Stimulated activated CD8-positive, alpha-beta memory T cell treated with anti-CD3 and anti-CD28 coated beads, Interleukin-15, amount 100 ng/mL, for 4 hours (primary cell): Measurements from ENCODE around the gene FFAR4.

ENCODE experiments used
- DNase-seq, 2 donors: peaks; one replicate each; pipeline ENCODE4 v3.0.0-alpha.2; 2020; ENCODE audit warnings: low read depth in 2 of 2

FFAR4 gene

GRCh38 chr10:93572606-93573005, 6.1 kb downstream of the FFAR4 start:
- no peak for DNase-seq

- DNase-seq: no peak
Observed at GRCh38 chr10:93573051-93573909, 6.8 kb downstream of the FFAR4 start.

- DNase-seq: no peak
Observed at GRCh38 chr10:93573924-93574323, 7.5 kb downstream of the FFAR4 start.

- DNase-seq: no peak
Observed at GRCh38 chr10:93576888-93577287, 10.4 kb downstream of the FFAR4 start.

- no peak for DNase-seq
Observed at GRCh38 chr10:93577565-93577964, 11.1 kb downstream of the FFAR4 start.

GRCh38 chr10:93579089-93579488, 12.6 kb downstream of the FFAR4 start:
- DNase-seq: no peak

GRCh38 chr10:93579985-93580711, 13.7 kb downstream of the FFAR4 start:
- no peak for DNase-seq

- no peak for DNase-seq
Observed at GRCh38 chr10:93580828-93581227, 14.4 kb downstream of the FFAR4 start.

GRCh38 chr10:93584445-93584844, 18.0 kb downstream of the FFAR4 start:
- DNase-seq: no peak

GRCh38 chr10:93589648-93590562, 23.4 kb downstream of the FFAR4 start:
- DNase-seq: no peak

- DNase-seq: no peak
Observed at GRCh38 chr10:93590638-93591037, 24.2 kb downstream of the FFAR4 start.

GRCh38 chr10:93591065-93591808, 24.8 kb downstream of the FFAR4 start:
- DNase-seq: no peak

GRCh38 chr10:93593254-93593653, 26.8 kb downstream of the FFAR4 start:
- no peak for DNase-seq

- DNase-seq: no peak
Observed at GRCh38 chr10:93593749-93594148, 27.3 kb downstream of the FFAR4 start.

- no peak for DNase-seq
Observed at GRCh38 chr10:93594518-93594917, 28.1 kb downstream of the FFAR4 start.

- DNase-seq: no peak
Observed at GRCh38 chr10:93595378-93596161, 29.1 kb downstream of the FFAR4 start.

GRCh38 chr10:93596539-93596938, 30.1 kb downstream of the FFAR4 start:
- DNase-seq: no peak

GRCh38 chr10:93597075-93597599, 30.7 kb downstream of the FFAR4 start:
- no peak for DNase-seq

- DNase-seq: no peak
Observed at GRCh38 chr10:93598157-93598556, 31.7 kb downstream of the FFAR4 start.

GRCh38 chr10:93599335-93599734, 32.9 kb downstream of the FFAR4 start:
- DNase-seq: no peak
